ENCODE measurements around the gene TBXAS1.

DNA sequence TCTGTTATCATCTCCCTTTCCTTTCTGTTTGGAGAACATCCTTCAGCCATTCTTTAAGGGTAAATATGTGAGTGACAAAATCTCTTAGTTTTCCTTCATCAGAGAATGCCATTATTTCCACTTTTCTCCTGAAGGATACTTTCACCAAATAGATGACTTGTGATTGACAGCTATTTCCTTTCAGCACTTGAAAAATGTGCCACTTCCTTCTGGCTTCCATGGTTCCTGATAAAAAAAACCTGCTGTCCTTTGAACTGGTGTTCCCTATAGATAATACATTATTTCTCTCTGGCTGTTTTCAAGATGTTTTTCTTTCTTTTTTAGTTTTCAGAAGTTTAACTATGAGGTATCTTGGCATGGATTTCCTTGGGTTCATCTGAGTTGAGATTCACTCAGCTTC lies 79.7 kb downstream of the TBXAS1 start:
- TF ChIP-seq CTCF (IDR thresholded peaks at IDR 0.05; ENCODE audit: low read depth, low read length, missing input control) (no peak), EGR1 (IDR thresholded peaks at IDR 0.05; ENCODE audit: low read depth in 2 of 2) (no peak), ZBTB33 (IDR thresholded peaks at IDR 0.05) (no peak), TAF1 (conservative IDR thresholded peaks at IDR 0.05) (no peak), HNF4G (IDR thresholded peaks at IDR 0.05) (no peak), FOXA1 (IDR thresholded peaks at IDR 0.05) (no peak)
- TF ChIP-seq, protein P1, sequence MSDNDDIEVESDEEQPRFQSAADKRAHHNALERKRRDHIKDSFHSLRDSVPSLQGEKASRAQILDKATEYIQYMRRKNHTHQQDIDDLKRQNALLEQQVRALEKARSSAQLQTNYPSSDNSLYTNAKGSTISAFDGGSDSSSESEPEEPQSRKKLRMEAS (IDR thresholded peaks at IDR 0.05): no peak

Data from liver (tissue), 3 donors.